Keratinocyte (primary cell): ENCODE measurements around the gene RTN4R. TPM values are rescaled to one million over a fixed set of nuclear protein-coding genes. Genes with fewer than 3 reads are reported as not detected.

Experiments
- DNase-seq: peaks from one replicate; pipeline ENCODE4 v3.0.0-alpha.2; 2011; ENCODE audit warnings: low read depth, missing footprints, low spot score
- FAIRE-seq: peaks from 2 replicates; lab custom pipeline; 2011; peaks lifted over from hg19 to GRCh38; lab: Jason Lieb, UNC
- H2AFZ ChIP-seq: 2 replicates; pipeline ENCODE4 v1.6.0; 2012; ENCODE audit warnings: low read length, control low read depth, inconsistent platforms; ENCODE audit not compliant: control insufficient read depth
- H3K27ac ChIP-seq: 2 replicates; pipeline ENCODE4 v1.5.1; 2011; ENCODE audit warnings: low read length; ENCODE audit not compliant: control insufficient read depth, insufficient read depth
- H3K27me3 ChIP-seq: 3 replicates; pipeline ENCODE4 v1.6.0; 2011; ENCODE audit warnings: low read length; ENCODE audit not compliant: control insufficient read depth, insufficient read depth; ENCODE audit errors: extremely low read depth
- H3K36me3 ChIP-seq, 2 experiments: 2 replicates in 1 of 2; 3 replicates in 1 of 2; pipeline ENCODE4 v1.5.1; 2011; ENCODE audit warnings: low read length in 2 of 2, mild to moderate bottlenecking in 1 of 2; ENCODE audit not compliant: control insufficient read depth in 2 of 2, insufficient read depth in 2 of 2; ENCODE audit errors: extremely low read depth in 1 of 2
- H3K4me1 ChIP-seq: 3 replicates; pipeline ENCODE4 v1.5.1; 2011; ENCODE audit warnings: low read length; ENCODE audit not compliant: control insufficient read depth, insufficient read depth; ENCODE audit errors: extremely low read depth
- H3K4me2 ChIP-seq: 3 replicates; pipeline ENCODE4 v1.6.0; 2011; ENCODE audit warnings: low read depth, low read length; ENCODE audit not compliant: control insufficient read depth, insufficient read depth; ENCODE audit errors: extremely low read depth
- H3K4me3 ChIP-seq, 3 experiments: fragments of 200-600 bp in 1 of 3; sonication (generic) in 1 of 3; 2 replicates in 2 of 3; 3 replicates in 1 of 3; pipeline ENCODE4 v1.5.1; 2011 to 2016; ENCODE audit warnings: low read length in 3 of 3, mild to moderate bottlenecking in 3 of 3, control low read depth in 2 of 3, inconsistent platforms in 1 of 3, low read depth in 1 of 3, mixed read lengths in 1 of 3, mixed run types in 1 of 3, moderate library complexity in 1 of 3; ENCODE audit not compliant: control insufficient read depth in 2 of 3, insufficient read depth in 2 of 3; ENCODE audit errors: extremely low read depth in 1 of 3
- H3K79me2 ChIP-seq: 2 replicates; pipeline ENCODE4 v1.6.0; 2012; ENCODE audit warnings: low read length; ENCODE audit not compliant: control insufficient read depth, insufficient read depth
- H3K9ac ChIP-seq: 3 replicates; pipeline ENCODE4 v1.6.0; 2011; ENCODE audit warnings: low read length; ENCODE audit not compliant: control insufficient read depth, insufficient read depth; ENCODE audit errors: extremely low read depth
- H3K9me1 ChIP-seq: 3 replicates; pipeline ENCODE4 v1.6.0; 2011; ENCODE audit warnings: low read length; ENCODE audit not compliant: control insufficient read depth, insufficient read depth; ENCODE audit errors: extremely low read depth
- H3K9me3 ChIP-seq: 2 replicates; pipeline ENCODE4 v1.5.1; 2012; ENCODE audit warnings: low read depth, low read length; ENCODE audit not compliant: control insufficient read depth
- H4K20me1 ChIP-seq: 3 replicates; pipeline ENCODE4 v1.6.0; 2011; ENCODE audit warnings: low read length; ENCODE audit not compliant: control insufficient read depth, insufficient read depth; ENCODE audit errors: extremely low read depth
- CTCF ChIP-seq, 3 experiments: IDR thresholded peaks in 1 of 3; conservative IDR thresholded peaks in 1 of 3; optimal IDR thresholded peaks in 1 of 3; 2 replicates in 2 of 3; 3 replicates in 1 of 3; pipeline versions ENCODE3 to v1.5.1; 2011; ENCODE audit warnings: low read length in 3 of 3, mild to moderate bottlenecking in 3 of 3, moderate library complexity in 2 of 3, control low read depth in 1 of 3, inconsistent platforms in 1 of 3; ENCODE audit not compliant: insufficient read depth in 2 of 3; ENCODE audit errors: extremely low read depth in 1 of 3
- EZH2 ChIP-seq: IDR thresholded peaks from one replicate; pipeline ENCODE4 v1.6.1; 2012; ENCODE audit warnings: inconsistent platforms, mild to moderate bottlenecking, low read length, moderate library complexity
- dilution Hi-C: fragments of 300-500 bp; cut with MboI; formaldehyde crosslinking; loops from one replicate; pipeline ENCODE4 v1.7.0; 2020; ENCODE audit warnings: low sequenced_read_pairs; ENCODE audit not compliant: extremely low pct_ligation_motif_present
- polyA plus RNA-seq, 5 experiments: library from polyadenylated mRNA; depleted of rRNA in 3 of 5; stranded (reverse) in 3 of 5; stranded (forward) in 1 of 5; unstranded in 1 of 5; fragments of >200 nt; gene quantifications; 1 replicate in 1 of 5; 2 replicates in 3 of 5; 3 replicates in 1 of 5; pipeline versions ENCODE4 v1.2.1 to v1.2.3, GENCODE V29; 2011 to 2012; ENCODE audit warnings: missing spikeins in 2 of 5, low read depth in 1 of 5, low replicate concordance in 1 of 5

Gene RTN4R
- polyA plus RNA-seq, 1 donor (not counting 4 experiments of a cell fraction or from before 2014, with no cell fraction given) = 2.5 TPM

- Histone ChIP-seq H3K9me3 (no peaks in the 10 kb centered on the region), H3K4me2 (no peak overlapping the region), H3K79me2 (peaks cover 4% of the 10 kb centered on the region), H4K20me1 (no peaks in the 10 kb centered on the region), H3K36me3 (no peaks in the 10 kb centered on the region), H3K4me3 (no peak overlapping the region), H3K4me1 (peaks cover under 1% of the 10 kb centered on the region), H3K9me1 (no peaks in the 10 kb centered on the region), H3K27ac (no peak overlapping the region), H3K9ac (no peak overlapping the region), H3K27me3 (no peaks in the 10 kb centered on the region), H2AFZ (no peak overlapping the region)
- dilution Hi-C loops = no loop called here
- FAIRE-seq = no peak
- no peak for DNase-seq
- TF ChIP-seq CTCF (optimal IDR thresholded peaks at IDR 0.05 in 1 of 3, IDR thresholded peaks at IDR 0.05 in 1 of 3, conservative IDR thresholded peaks at IDR 0.05 in 1 of 3; ENCODE audit: extremely low read depth in 1 of 3, insufficient read depth in 2 of 3, low read length in 3 of 3) = no peak
- TF ChIP-seq EZH2 = no peak
Measured at GRCh38 chr22:20260071-20260765, 7.9 kb downstream of the RTN4R start.

- dilution Hi-C loops = no loop called here
- no peak for TF ChIP-seq EZH2
- no peak for TF ChIP-seq CTCF (optimal IDR thresholded peaks at IDR 0.05 in 1 of 3, IDR thresholded peaks at IDR 0.05 in 1 of 3, conservative IDR thresholded peaks at IDR 0.05 in 1 of 3; ENCODE audit: extremely low read depth in 1 of 3, insufficient read depth in 2 of 3, low read length in 3 of 3)
- Histone ChIP-seq H3K27me3 (no peaks in the 10 kb centered on the region), H3K9ac (no peak overlapping the region), H3K9me1 (no peaks in the 10 kb centered on the region), H3K4me3 (no peak overlapping the region), H4K20me1 (no peaks in the 10 kb centered on the region), H3K79me2 (no peaks in the 10 kb centered on the region), H3K9me3 (no peaks in the 10 kb centered on the region), H3K27ac (no peak overlapping the region), H3K4me1 (peaks cover 9% of the 10 kb centered on the region), H3K36me3 (no peaks in the 10 kb centered on the region), H2AFZ (no peak overlapping the region), H3K4me2 (no peak overlapping the region)
- FAIRE-seq = no peak
- DNase-seq = no peak
Measured at GRCh38 chr22:20259327-20259688, 8.8 kb downstream of the RTN4R start.
